Keratinocyte (primary cell): ENCODE measurements around the gene ARHGAP24. TPM values are rescaled to one million over a fixed set of nuclear protein-coding genes. Genes with fewer than 3 reads are reported as not detected.

ENCODE experiments used
- DNase-seq: peaks from one replicate; pipeline ENCODE4 v3.0.0-alpha.2; 2011; ENCODE audit warnings: low read depth, missing footprints, low spot score
- FAIRE-seq: peaks from 2 replicates; lab custom pipeline; 2011; peaks lifted over from hg19 to GRCh38; lab: Jason Lieb, UNC
- H2AFZ ChIP-seq: 2 replicates; pipeline ENCODE4 v1.6.0; 2012; ENCODE audit warnings: low read length, control low read depth, inconsistent platforms; ENCODE audit not compliant: control insufficient read depth
- H3K27ac ChIP-seq: 2 replicates; pipeline ENCODE4 v1.5.1; 2011; ENCODE audit warnings: low read length; ENCODE audit not compliant: control insufficient read depth, insufficient read depth
- H3K27me3 ChIP-seq: 3 replicates; pipeline ENCODE4 v1.6.0; 2011; ENCODE audit warnings: low read length; ENCODE audit not compliant: control insufficient read depth, insufficient read depth; ENCODE audit errors: extremely low read depth
- H3K36me3 ChIP-seq, 2 experiments: 2 replicates in 1 of 2; 3 replicates in 1 of 2; pipeline ENCODE4 v1.5.1; 2011; ENCODE audit warnings: low read length in 2 of 2, mild to moderate bottlenecking in 1 of 2; ENCODE audit not compliant: control insufficient read depth in 2 of 2, insufficient read depth in 2 of 2; ENCODE audit errors: extremely low read depth in 1 of 2
- H3K4me1 ChIP-seq: 3 replicates; pipeline ENCODE4 v1.5.1; 2011; ENCODE audit warnings: low read length; ENCODE audit not compliant: control insufficient read depth, insufficient read depth; ENCODE audit errors: extremely low read depth
- H3K4me2 ChIP-seq: 3 replicates; pipeline ENCODE4 v1.6.0; 2011; ENCODE audit warnings: low read depth, low read length; ENCODE audit not compliant: control insufficient read depth, insufficient read depth; ENCODE audit errors: extremely low read depth
- H3K4me3 ChIP-seq, 3 experiments: fragments of 200-600 bp in 1 of 3; sonication (generic) in 1 of 3; 2 replicates in 2 of 3; 3 replicates in 1 of 3; pipeline ENCODE4 v1.5.1; 2011 to 2016; ENCODE audit warnings: low read length in 3 of 3, mild to moderate bottlenecking in 3 of 3, control low read depth in 2 of 3, inconsistent platforms in 1 of 3, low read depth in 1 of 3, mixed read lengths in 1 of 3, mixed run types in 1 of 3, moderate library complexity in 1 of 3; ENCODE audit not compliant: control insufficient read depth in 2 of 3, insufficient read depth in 2 of 3; ENCODE audit errors: extremely low read depth in 1 of 3
- H3K79me2 ChIP-seq: 2 replicates; pipeline ENCODE4 v1.6.0; 2012; ENCODE audit warnings: low read length; ENCODE audit not compliant: control insufficient read depth, insufficient read depth
- H3K9ac ChIP-seq: 3 replicates; pipeline ENCODE4 v1.6.0; 2011; ENCODE audit warnings: low read length; ENCODE audit not compliant: control insufficient read depth, insufficient read depth; ENCODE audit errors: extremely low read depth
- H3K9me1 ChIP-seq: 3 replicates; pipeline ENCODE4 v1.6.0; 2011; ENCODE audit warnings: low read length; ENCODE audit not compliant: control insufficient read depth, insufficient read depth; ENCODE audit errors: extremely low read depth
- H3K9me3 ChIP-seq: 2 replicates; pipeline ENCODE4 v1.5.1; 2012; ENCODE audit warnings: low read depth, low read length; ENCODE audit not compliant: control insufficient read depth
- H4K20me1 ChIP-seq: 3 replicates; pipeline ENCODE4 v1.6.0; 2011; ENCODE audit warnings: low read length; ENCODE audit not compliant: control insufficient read depth, insufficient read depth; ENCODE audit errors: extremely low read depth
- CTCF ChIP-seq, 3 experiments: IDR thresholded peaks in 1 of 3; conservative IDR thresholded peaks in 1 of 3; optimal IDR thresholded peaks in 1 of 3; 2 replicates in 2 of 3; 3 replicates in 1 of 3; pipeline versions ENCODE3 to v1.5.1; 2011; ENCODE audit warnings: low read length in 3 of 3, mild to moderate bottlenecking in 3 of 3, moderate library complexity in 2 of 3, control low read depth in 1 of 3, inconsistent platforms in 1 of 3; ENCODE audit not compliant: insufficient read depth in 2 of 3; ENCODE audit errors: extremely low read depth in 1 of 3
- EZH2 ChIP-seq: IDR thresholded peaks from one replicate; pipeline ENCODE4 v1.6.1; 2012; ENCODE audit warnings: inconsistent platforms, mild to moderate bottlenecking, low read length, moderate library complexity
- dilution Hi-C: fragments of 300-500 bp; cut with MboI; formaldehyde crosslinking; loops from one replicate; pipeline ENCODE4 v1.7.0; 2020; ENCODE audit warnings: low sequenced_read_pairs; ENCODE audit not compliant: extremely low pct_ligation_motif_present
- polyA plus RNA-seq, 5 experiments: library from polyadenylated mRNA; depleted of rRNA in 3 of 5; stranded (reverse) in 3 of 5; stranded (forward) in 1 of 5; unstranded in 1 of 5; fragments of >200 nt; gene quantifications; 1 replicate in 1 of 5; 2 replicates in 3 of 5; 3 replicates in 1 of 5; pipeline versions ENCODE4 v1.2.1 to v1.2.3, GENCODE V29; 2011 to 2012; ENCODE audit warnings: missing spikeins in 2 of 5, low read depth in 1 of 5, low replicate concordance in 1 of 5

Gene ARHGAP24
- polyA plus RNA-seq, 1 donor (not counting 4 experiments of a cell fraction or from before 2014, with no cell fraction given) = 0.87 TPM

GRCh38 chr4:86043755-86044592, 569.0 kb downstream of the ARHGAP24 start:
- peak; percentile 39 to 59 (median 41) for TF ChIP-seq CTCF (optimal IDR thresholded peaks at IDR 0.05 in 1 of 3, IDR thresholded peaks at IDR 0.05 in 1 of 3, conservative IDR thresholded peaks at IDR 0.05 in 1 of 3; ENCODE audit: extremely low read depth in 1 of 3, insufficient read depth in 2 of 3, low read length in 3 of 3)
- TF ChIP-seq EZH2 = no peak
- no peaks in the 10 kb centered on the region for H3K9me1 ChIP-seq
- FAIRE-seq (peak; percentile 67), DNase-seq (no peak)
- no peak overlapping the region for H3K27ac ChIP-seq
- H4K20me1 ChIP-seq = no peaks in the 10 kb centered on the region
- H2AFZ ChIP-seq = no peak overlapping the region
- no peaks in the 10 kb centered on the region for H3K36me3 ChIP-seq
- dilution Hi-C loops = no loop called here
- H3K4me2 ChIP-seq = no peak overlapping the region
- no peak overlapping the region for H3K4me3 ChIP-seq
- H3K9me3 ChIP-seq = no peaks in the 10 kb centered on the region
- no peaks in the 10 kb centered on the region for H3K79me2 ChIP-seq
- no peak overlapping the region for H3K9ac ChIP-seq
- no peaks in the 10 kb centered on the region for H3K27me3 ChIP-seq
- H3K4me1 ChIP-seq = peaks cover 3% of the 10 kb centered on the region

- no peak overlapping the region for H2AFZ ChIP-seq
- no peaks in the 10 kb centered on the region for H3K27me3 ChIP-seq
- no peak overlapping the region for H3K4me3 ChIP-seq
- no peak overlapping the region for H3K4me2 ChIP-seq
- H4K20me1 ChIP-seq = no peaks in the 10 kb centered on the region
- no peaks in the 10 kb centered on the region for H3K79me2 ChIP-seq
- H3K27ac ChIP-seq = no peak overlapping the region
- FAIRE-seq (no peak), DNase-seq (no peak)
- no peak for TF ChIP-seq EZH2
- H3K36me3 ChIP-seq = no peaks in the 10 kb centered on the region
- H3K9me1 ChIP-seq = no peaks in the 10 kb centered on the region
- H3K9me3 ChIP-seq = no peaks in the 10 kb centered on the region
- dilution Hi-C loops = no loop called here
- peaks cover 3% of the 10 kb centered on the region for H3K4me1 ChIP-seq
- no peak overlapping the region for H3K9ac ChIP-seq
Observed at GRCh38 chr4:86044593-86044985, 569.6 kb downstream of the ARHGAP24 start.
